H1 (cell line): ENCODE data around the gene MICALL2. TPM values are rescaled to one million over a fixed set of nuclear protein-coding genes. Genes with fewer than 3 reads are reported as not detected.

ENCODE experiments used
- CTCF ChIA-PET: fragments of 300-600 bp; sonication (Branson Sonifier 250); formaldehyde crosslinking; loops from one replicate; lab custom pipeline; 2021; ENCODE audit not compliant: partially characterized antibody; lab: Charles Lee
- POLR2A ChIA-PET: fragments of 300-600 bp; sonication (Branson Sonifier 250); formaldehyde crosslinking; loops from one replicate; lab custom pipeline; 2021; ENCODE audit warnings: inconsistent platforms; ENCODE audit not compliant: partially characterized antibody; lab: Charles Lee
- DNase-seq, 2 experiments: peaks; one replicate each; pipeline versions ENCODE4 v3.0.0 to v3.0.0-alpha.2; 2010 to 2022; ENCODE audit warnings: low spot score in 2 of 2, low read depth in 1 of 2, mixed read lengths in 1 of 2
- FAIRE-seq: peaks from 2 replicates; lab custom pipeline; 2011; peaks lifted over from hg19 to GRCh38; lab: Jason Lieb, UNC
- H2AFZ ChIP-seq: 2 replicates; pipeline ENCODE4 v1.8.1; 2012; ENCODE audit warnings: low read length, inconsistent platforms
- H2AK5ac ChIP-seq: 2 replicates; pipeline ENCODE4 v1.6.1; 2013; ENCODE audit warnings: low read depth, low read length
- H2BK120ac ChIP-seq: replicated peaks from 2 replicates; pipeline ENCODE3; 2013; ENCODE audit warnings: low read depth, low read length, inconsistent platforms
- H2BK12ac ChIP-seq: 2 replicates; pipeline ENCODE4 v1.6.1; 2013; ENCODE audit warnings: low read depth, low read length
- H2BK15ac ChIP-seq: 2 replicates; pipeline ENCODE4 v1.6.1; 2013; ENCODE audit warnings: low read length
- H2BK20ac ChIP-seq: 2 replicates; pipeline ENCODE4 v1.6.1; 2013; ENCODE audit warnings: low read length
- H2BK5ac ChIP-seq: 2 replicates; pipeline ENCODE4 v1.6.1; 2013; ENCODE audit warnings: low read depth, low read length
- H3K14ac ChIP-seq: 2 replicates; pipeline ENCODE4 v1.6.1; 2013; ENCODE audit warnings: inconsistent platforms; ENCODE audit not compliant: insufficient read length
- H3K18ac ChIP-seq: 2 replicates; pipeline ENCODE4 v1.6.1; 2013; ENCODE audit warnings: low read length; ENCODE audit errors: extremely low read depth
- H3K23ac ChIP-seq: 2 replicates; pipeline ENCODE4 v1.6.1; 2013; ENCODE audit warnings: inconsistent platforms; ENCODE audit not compliant: insufficient read length
- H3K23me2 ChIP-seq: 2 replicates; pipeline ENCODE4 v1.6.1; 2013; ENCODE audit warnings: low read depth, low read length
- H3K27ac ChIP-seq: 2 replicates; pipeline ENCODE4 v1.6.1; 2011; ENCODE audit warnings: low read depth, low read length, inconsistent platforms
- H3K27me3 ChIP-seq, 4 experiments: replicated peaks in 1 of 4; 1 replicate in 1 of 4; 2 replicates in 3 of 4; pipeline versions ENCODE4 v1.6.1 to v1.8.1; 2011 to 2013; ENCODE audit warnings: low read length in 3 of 4, mild to moderate bottlenecking in 3 of 4, inconsistent platforms in 2 of 4, mixed read lengths in 2 of 4, moderate library complexity in 1 of 4; ENCODE audit not compliant: control insufficient read depth in 3 of 4, insufficient read depth in 3 of 4; ENCODE audit errors: extremely low read depth in 1 of 4
- H3K36me3 ChIP-seq, 4 experiments: 2 replicates each; pipeline versions ENCODE4 v1.6.1 to v1.8.1; 2011 to 2013; ENCODE audit warnings: mild to moderate bottlenecking in 4 of 4, low read length in 3 of 4, moderate library complexity in 2 of 4, control low read depth in 1 of 4, inconsistent platforms in 1 of 4; ENCODE audit not compliant: insufficient read depth in 4 of 4, control insufficient read depth in 2 of 4
- H3K4ac ChIP-seq: replicated peaks from 2 replicates; pipeline ENCODE3; 2013; ENCODE audit warnings: low read length, low read depth, mixed read lengths, inconsistent platforms; ENCODE audit not compliant: insufficient read length
- H3K4me1 ChIP-seq, 4 experiments: replicated peaks in 1 of 4; 1 replicate in 1 of 4; 2 replicates in 3 of 4; pipeline versions ENCODE4 v1.6.1 to v1.8.1; 2011 to 2013; ENCODE audit warnings: low read length in 3 of 4, inconsistent platforms in 2 of 4, mixed read lengths in 1 of 4; ENCODE audit not compliant: insufficient read depth in 4 of 4, control insufficient read depth in 3 of 4
- H3K4me2 ChIP-seq, 2 experiments: 2 replicates each; pipeline versions ENCODE4 v1.6.1 to v1.8.1; 2011 to 2013; ENCODE audit warnings: low read depth in 2 of 2, low read length in 2 of 2, control low read depth in 1 of 2, inconsistent platforms in 1 of 2, mild to moderate bottlenecking in 1 of 2; ENCODE audit not compliant: insufficient read depth in 1 of 2
- H3K4me3 ChIP-seq, 4 experiments: fragments of 200-600, 300-600 bp in 1 of 4; sonication (generic), shearing (Covaris generic), sonication (Bioruptor Twin) in 1 of 4; 2 replicates each; pipeline versions ENCODE4 v1.5.1 to v1.8.1; 2011 to 2016; ENCODE audit warnings: low read length in 4 of 4, low read depth in 3 of 4, control low read depth in 2 of 4, inconsistent platforms in 2 of 4, mild to moderate bottlenecking in 2 of 4, mixed read lengths in 1 of 4, moderate library complexity in 1 of 4; ENCODE audit not compliant: insufficient read depth in 2 of 4; ENCODE audit errors: extremely low read depth in 1 of 4
- H3K56ac ChIP-seq: replicated peaks from 2 replicates; pipeline ENCODE3; 2013; ENCODE audit warnings: low read depth, mild to moderate bottlenecking, mixed read lengths, low read length, inconsistent platforms; ENCODE audit not compliant: insufficient read length
- H3K79me1 ChIP-seq: 2 replicates; pipeline ENCODE4 v1.6.1; 2013; ENCODE audit warnings: low read depth, low read length, control low read depth
- H3K79me2 ChIP-seq, 2 experiments: 2 replicates each; pipeline versions ENCODE4 v1.6.1 to v1.8.1; 2012 to 2013; ENCODE audit warnings: low read length in 2 of 2, mild to moderate bottlenecking in 2 of 2, inconsistent platforms in 1 of 2; ENCODE audit not compliant: insufficient read depth in 2 of 2, control insufficient read depth in 1 of 2
- H3K9ac ChIP-seq, 4 experiments: replicated peaks in 1 of 4; 1 replicate in 1 of 4; 2 replicates in 3 of 4; pipeline versions ENCODE4 v1.6.1 to v1.8.1; 2011 to 2013; ENCODE audit warnings: low read depth in 3 of 4, low read length in 3 of 4, control low read depth in 2 of 4, mild to moderate bottlenecking in 2 of 4, moderate library complexity in 2 of 4, inconsistent platforms in 1 of 4; ENCODE audit errors: extremely low read depth in 1 of 4
- H3K9me3 ChIP-seq, 2 experiments: 2 replicates each; pipeline versions ENCODE4 v1.6.1 to v1.8.1; 2012 to 2013; ENCODE audit warnings: mild to moderate bottlenecking in 2 of 2, moderate library complexity in 2 of 2, control low read depth in 1 of 2, inconsistent platforms in 1 of 2, low read depth in 1 of 2, low read length in 1 of 2, mixed read lengths in 1 of 2; ENCODE audit not compliant: insufficient read depth in 2 of 2
- H4K20me1 ChIP-seq, 2 experiments: replicated peaks in 1 of 2; 2 replicates each; pipeline versions ENCODE3 to v1.8.1; 2011 to 2013; ENCODE audit warnings: inconsistent platforms in 2 of 2, low read length in 2 of 2, mild to moderate bottlenecking in 1 of 2; ENCODE audit not compliant: insufficient read depth in 2 of 2, control insufficient read depth in 1 of 2
- H4K5ac ChIP-seq: 2 replicates; pipeline ENCODE4 v1.6.1; 2013; ENCODE audit warnings: low read length, low read depth, mixed read lengths, inconsistent platforms; ENCODE audit not compliant: insufficient read length
- H4K8ac ChIP-seq: 2 replicates; pipeline ENCODE4 v1.8.0; 2013; ENCODE audit warnings: mild to moderate bottlenecking, moderate library complexity, low read length, inconsistent platforms; ENCODE audit not compliant: insufficient read depth; ENCODE audit errors: extremely low read depth
- H4K91ac ChIP-seq: replicated peaks from 2 replicates; pipeline ENCODE3; 2013; ENCODE audit warnings: low read length, mixed read lengths, inconsistent platforms; ENCODE audit not compliant: insufficient read length
- RBBP5 ChIP-seq: IDR thresholded peaks from 2 replicates; pipeline ENCODE4 v1.7.1; 2012; ENCODE audit warnings: low read depth, mild to moderate bottlenecking, inconsistent platforms, low read length, moderate library complexity, borderline replicate concordance
- SP4 ChIP-seq: IDR thresholded peaks from 2 replicates; pipeline ENCODE4 v1.6.1; 2012; ENCODE audit warnings: low read length, inconsistent platforms
- SRF ChIP-seq: IDR thresholded peaks from 2 replicates; pipeline ENCODE4 v1.6.1; 2011; ENCODE audit warnings: mild to moderate bottlenecking, low read depth, low read length, moderate library complexity
- TBP ChIP-seq: IDR thresholded peaks from 2 replicates; pipeline ENCODE4 v1.6.1; 2011; ENCODE audit warnings: low read depth, low read length, improper control_type of control experiment
- WGBS, 2 experiments: shearing (Covaris generic) in 1 of 2; methylation state at CpG; one replicate each; pipeline versions ENCODE4 v1.1.6 to v1.1.7; 2013 to 2015; ENCODE audit warnings: low lambda C conversion rate in 2 of 2, mixed read lengths in 2 of 2, inconsistent platforms in 1 of 2, low coverage in 1 of 2, missing lambda C conversion rate in 1 of 2; ENCODE audit not compliant: insufficient replicate concordance in 2 of 2, insufficient coverage in 1 of 2, insufficient read length in 1 of 2; ENCODE audit errors: extremely low coverage in 1 of 2, missing lambda C conversion rate in 1 of 2; 5-methylcytosine and 5-hydroxymethylcytosine counted together
- polyA plus RNA-seq, 7 experiments: library from polyadenylated mRNA; depleted of rRNA in 3 of 7; stranded (reverse) in 5 of 7; unstranded in 2 of 7; fragments of >200 nt in 5 of 7; fragments of 200-250 nt in 2 of 7; gene quantifications; 1 replicate in 5 of 7; 2 replicates in 1 of 7; 4 replicates in 1 of 7; pipeline versions ENCODE4 v1.2.1 to v1.2.3, GENCODE V29; 2011 to 2013; ENCODE audit warnings: missing spikeins in 2 of 7, mixed read lengths in 2 of 7
- total RNA-seq: library from RNA; stranded (reverse); fragmentation: NEBNext Ultra II Directional; extraction: Animal tissue kit (Norgen Biotek cat#: 25700); gene quantifications from 2 replicates; pipeline ENCODE4 v1.2.1, GENCODE V29; 2021
- TF ChIP-seq, protein P1 (sequence below): IDR thresholded peaks from 2 replicates; pipeline ENCODE4 v1.6.1; 2011; ENCODE audit warnings: low read length, improper control_type of control experiment
- TF ChIP-seq, protein P2 (sequence below): IDR thresholded peaks from 2 replicates; pipeline ENCODE4 v1.6.1; 2012; ENCODE audit warnings: inconsistent platforms
- TF ChIP-seq, protein P3 (sequence below): IDR thresholded peaks from 2 replicates; pipeline ENCODE4 v1.6.1; 2012; ENCODE audit warnings: low read length, inconsistent platforms

The MICALL2 gene
- total and polyA plus RNA-seq, 2 of the 8 experiments (the other 6 are each of a cell fraction or from before 2014, with no cell fraction given): 5.3 to 8.5 TPM

DNA sequence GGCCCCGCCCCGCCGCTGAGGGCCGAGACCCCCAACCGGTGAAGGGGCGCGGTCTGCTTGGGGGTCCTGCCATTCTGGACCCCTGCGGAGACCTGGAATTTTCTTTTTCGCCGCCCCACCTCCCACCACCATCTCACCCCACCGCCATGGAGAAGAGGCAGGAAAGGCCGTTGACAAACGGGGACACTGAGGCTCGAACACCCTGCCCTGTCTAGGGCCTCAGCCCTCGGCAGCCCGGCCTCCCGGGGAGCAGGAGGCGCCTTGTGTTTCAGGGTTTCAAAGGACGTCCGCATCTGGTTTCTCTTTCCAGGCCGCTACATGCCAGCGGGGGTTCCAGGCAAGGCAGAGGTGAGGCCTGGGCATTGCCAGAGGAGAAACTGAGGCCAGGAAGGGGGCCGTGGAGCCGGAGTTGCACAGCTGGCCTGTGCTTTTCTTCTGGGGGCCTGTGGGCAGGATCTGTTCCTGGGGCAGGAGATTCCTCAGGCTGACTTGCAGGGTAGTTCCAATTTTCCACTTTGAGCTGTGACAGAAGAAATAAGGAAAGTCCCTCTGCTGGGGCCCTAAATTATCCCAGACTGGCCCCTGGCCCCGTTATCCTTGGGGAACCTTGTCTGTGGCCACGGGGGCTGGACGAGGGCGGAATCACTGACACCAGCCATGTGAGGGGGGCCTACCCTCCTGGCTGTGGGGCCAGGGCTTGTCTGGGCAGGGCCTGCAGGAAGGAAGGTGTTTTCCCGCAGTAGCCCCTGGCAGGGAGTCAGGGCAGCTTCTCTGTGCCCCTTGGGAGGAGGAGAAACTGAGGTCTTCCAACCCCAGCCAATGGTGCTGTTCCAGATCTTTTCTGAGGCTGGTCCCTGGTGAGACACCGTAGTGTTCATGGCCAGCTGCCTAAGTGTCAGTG is 900 bp upstream of the MICALL2 start:
- 63% methylated on average over 21 of the region's 30 CpGs; no CpG with 5 or more reads in 1 of the 2 experiments for WGBS, 2 experiments
- DNase-seq (no peak), FAIRE-seq (no peak)
- H3K14ac ChIP-seq: no peak overlapping the region
- H2BK20ac ChIP-seq: no peak overlapping the region
- peaks cover 0 to 2% of the 10 kb centered on the region in 2 experiments for H4K20me1 ChIP-seq
- H3K4me3 ChIP-seq: peak overlapping the region in 2 of 4 experiments; percentile 19 to 50; a peak in 4 of 8 replicates
- H2AK5ac ChIP-seq: no peak overlapping the region; the same call in 1 of the 2 replicates
- no peak overlapping the region for H3K27ac ChIP-seq
- H3K56ac ChIP-seq: no peak overlapping the region
- peak overlapping the region; percentile 52 for H4K91ac ChIP-seq
- no peak overlapping the region for H2BK5ac ChIP-seq
- H2BK15ac ChIP-seq: no peak overlapping the region
- H3K4ac ChIP-seq: peak overlapping the region; percentile 8
- H2AFZ ChIP-seq: no peak overlapping the region
- no peaks in the 10 kb centered on the region for H3K79me2 ChIP-seq
- ChIA-PET CTCF (interaction anchor here (0.7 to 1.1 kb wide), 3 partner anchors 10 to 632 kb away, joined by 3 to 4 read pairs (median 3); no protein-coding TSS in a partner anchor), POLR2A (interaction anchor here (0.5 to 1.6 kb wide), 4 partner anchors 8 to 610 kb away, joined by 3 to 7 read pairs (median 4); no protein-coding TSS in a partner anchor)
- peaks cover 10% of the 10 kb centered on the region; the same call in 1 of the 2 replicates for H3K23me2 ChIP-seq
- H3K23ac ChIP-seq: no peak overlapping the region
- H3K36me3 ChIP-seq: no peaks in the 10 kb centered on the region
- no peak overlapping the region for H4K5ac ChIP-seq
- H3K9ac ChIP-seq: no peak overlapping the region
- peak overlapping the region; percentile 60 to 85 for H3K4me2 ChIP-seq
- H3K18ac ChIP-seq: no peak overlapping the region; the same call in 1 of the 2 replicates
- no peaks in the 10 kb centered on the region for H3K79me1 ChIP-seq
- H4K8ac ChIP-seq: no peak overlapping the region
- H3K9me3 ChIP-seq: no peaks in the 10 kb centered on the region
- H3K4me1 ChIP-seq: peaks cover 0 to 21% (median 13%) of the 10 kb centered on the region in 4 experiments; a peak in 6 of 7 replicates
- peak overlapping the region; percentile 14; the same call in 1 of the 2 replicates for H2BK12ac ChIP-seq
- no peak overlapping the region for H2BK120ac ChIP-seq
- no peaks in the 10 kb centered on the region for H3K27me3 ChIP-seq
- TF ChIP-seq TBP (no peak), RBBP5 (no peak), SP4 (no peak), SRF (no peak)
- TF ChIP-seq, protein P1, sequence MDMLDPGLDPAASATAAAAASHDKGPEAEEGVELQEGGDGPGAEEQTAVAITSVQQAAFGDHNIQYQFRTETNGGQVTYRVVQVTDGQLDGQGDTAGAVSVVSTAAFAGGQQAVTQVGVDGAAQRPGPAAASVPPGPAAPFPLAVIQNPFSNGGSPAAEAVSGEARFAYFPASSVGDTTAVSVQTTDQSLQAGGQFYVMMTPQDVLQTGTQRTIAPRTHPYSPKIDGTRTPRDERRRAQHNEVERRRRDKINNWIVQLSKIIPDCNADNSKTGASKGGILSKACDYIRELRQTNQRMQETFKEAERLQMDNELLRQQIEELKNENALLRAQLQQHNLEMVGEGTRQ: no peak
- TF ChIP-seq, protein P2, sequence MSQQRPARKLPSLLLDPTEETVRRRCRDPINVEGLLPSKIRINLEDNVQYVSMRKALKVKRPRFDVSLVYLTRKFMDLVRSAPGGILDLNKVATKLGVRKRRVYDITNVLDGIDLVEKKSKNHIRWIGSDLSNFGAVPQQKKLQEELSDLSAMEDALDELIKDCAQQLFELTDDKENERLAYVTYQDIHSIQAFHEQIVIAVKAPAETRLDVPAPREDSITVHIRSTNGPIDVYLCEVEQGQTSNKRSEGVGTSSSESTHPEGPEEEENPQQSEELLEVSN: no peak
- TF ChIP-seq, protein P3, sequence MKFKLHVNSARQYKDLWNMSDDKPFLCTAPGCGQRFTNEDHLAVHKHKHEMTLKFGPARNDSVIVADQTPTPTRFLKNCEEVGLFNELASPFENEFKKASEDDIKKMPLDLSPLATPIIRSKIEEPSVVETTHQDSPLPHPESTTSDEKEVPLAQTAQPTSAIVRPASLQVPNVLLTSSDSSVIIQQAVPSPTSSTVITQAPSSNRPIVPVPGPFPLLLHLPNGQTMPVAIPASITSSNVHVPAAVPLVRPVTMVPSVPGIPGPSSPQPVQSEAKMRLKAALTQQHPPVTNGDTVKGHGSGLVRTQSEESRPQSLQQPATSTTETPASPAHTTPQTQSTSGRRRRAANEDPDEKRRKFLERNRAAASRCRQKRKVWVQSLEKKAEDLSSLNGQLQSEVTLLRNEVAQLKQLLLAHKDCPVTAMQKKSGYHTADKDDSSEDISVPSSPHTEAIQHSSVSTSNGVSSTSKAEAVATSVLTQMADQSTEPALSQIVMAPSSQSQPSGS: no peak
